A673 (cell line): ENCODE measurements around the gene PSMB5.

Experiments used
- CTCF ChIP-seq: fragments of 300-800, 200-600 bp; sonication (generic); conservative IDR thresholded peaks from 2 replicates; pipeline ENCODE4 v1.5.1; 2017; ENCODE audit warnings: low read depth, mild to moderate bottlenecking, antibody characterized with exemption, low read length, moderate library complexity, mixed read lengths
- EZH2 ChIP-seq: fragments of 200-600 bp; sonication (generic); IDR thresholded peaks from 2 replicates; pipeline ENCODE4 v1.6.1; 2017; ENCODE audit warnings: borderline replicate concordance, low read depth, mild to moderate bottlenecking, mixed read lengths, antibody characterized with exemption, low read length; ENCODE audit not compliant: poor library complexity, severe bottlenecking

- TF ChIP-seq CTCF = no peak
- TF ChIP-seq EZH2 = no peak
Observed at GRCh38 chr14:23024612-23025075, 10.1 kb downstream of the PSMB5 start.
